ENCODE data around the gene ATXN3.

GRCh38 chr14:92033433-92033832, 72.9 kb downstream of the ATXN3 start:
- TF ChIP-seq EGR1 (IDR thresholded peaks at IDR 0.05) = no peak
- TF ChIP-seq CEBPB (IDR thresholded peaks at IDR 0.05) = no peak
- TF ChIP-seq TAF1 (IDR thresholded peaks at IDR 0.05; ENCODE audit: low read depth) = no peak
- TF ChIP-seq REST (IDR thresholded peaks at IDR 0.05; ENCODE audit: low read depth) = no peak
- TF ChIP-seq MAX (IDR thresholded peaks at IDR 0.05) = no peak
